Measurements from ENCODE around the gene HBQ1.
"Not testable (repeated sequence)": the region's sequence is repeated elsewhere in the genome, so short reads cannot be mapped to it uniquely, and the experiment has no call there.

HBQ1 gene

DNA sequence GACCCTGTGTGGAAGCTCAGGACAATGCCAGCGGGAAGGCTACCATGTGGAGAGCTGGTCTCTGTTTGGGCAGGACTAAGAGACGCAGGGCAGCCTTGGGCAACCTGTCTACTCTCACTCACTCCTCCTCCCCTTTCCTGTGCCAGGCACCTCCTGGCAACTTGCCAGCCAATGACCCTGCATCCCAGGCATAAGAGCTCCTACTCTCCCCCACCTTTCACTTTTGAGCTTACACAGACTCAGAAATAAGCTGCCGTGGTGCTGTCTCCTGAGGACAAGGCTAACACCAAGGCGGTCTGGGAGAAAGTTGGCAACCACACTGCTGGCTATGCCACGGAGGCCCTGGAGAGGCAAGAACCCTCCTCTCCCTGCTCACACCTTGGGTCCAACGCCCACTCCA is 11.8 kb upstream of the HBQ1 start:
- TF ChIP-seq POLR2AphosphoS5 (IDR thresholded peaks at IDR 0.05; ENCODE audit: low read depth, low read length) (no peak), TAF1 (IDR thresholded peaks at IDR 0.05; ENCODE audit: low read depth, low read length) (no peak), SPI1 (IDR thresholded peaks at IDR 0.05; ENCODE audit: low read depth, low read length) (no peak), POLR2A (IDR thresholded peaks at IDR 0.05; ENCODE audit: low read depth, low read length) (no peak), PAX5 (IDR thresholded peaks at IDR 0.05; ENCODE audit: insufficient read depth, low read length, severe bottlenecking) (no peak), POU2F2 (IDR thresholded peaks at IDR 0.05; ENCODE audit: low read depth, low read length) (no peak)
- DNase-seq (ENCODE audit: insufficient read length, low spot score) (no peak), FAIRE-seq (no peak)

DNA sequence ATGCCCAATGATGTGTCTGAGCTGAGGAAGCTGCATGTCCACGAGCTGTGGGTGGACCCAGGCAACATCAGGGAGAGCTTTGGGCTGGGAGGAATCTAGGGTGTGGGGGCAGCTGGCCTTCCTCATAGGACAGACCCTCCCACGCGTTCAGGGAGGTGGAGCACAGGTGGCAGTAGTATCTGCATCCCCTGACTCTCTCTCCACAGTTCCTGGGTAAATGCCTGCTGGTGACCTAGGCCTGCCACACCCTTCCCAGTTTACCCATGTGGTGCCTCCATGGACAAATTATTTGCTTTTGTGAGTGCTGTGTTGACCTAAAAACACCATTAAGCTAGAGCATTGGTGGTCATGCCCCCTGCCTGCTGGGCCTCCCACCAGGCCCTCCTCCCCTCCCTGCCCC is 11.2 kb upstream of the HBQ1 start:
- FAIRE-seq (no peak), DNase-seq (ENCODE audit: insufficient read length, low spot score) (no peak)

DNA sequence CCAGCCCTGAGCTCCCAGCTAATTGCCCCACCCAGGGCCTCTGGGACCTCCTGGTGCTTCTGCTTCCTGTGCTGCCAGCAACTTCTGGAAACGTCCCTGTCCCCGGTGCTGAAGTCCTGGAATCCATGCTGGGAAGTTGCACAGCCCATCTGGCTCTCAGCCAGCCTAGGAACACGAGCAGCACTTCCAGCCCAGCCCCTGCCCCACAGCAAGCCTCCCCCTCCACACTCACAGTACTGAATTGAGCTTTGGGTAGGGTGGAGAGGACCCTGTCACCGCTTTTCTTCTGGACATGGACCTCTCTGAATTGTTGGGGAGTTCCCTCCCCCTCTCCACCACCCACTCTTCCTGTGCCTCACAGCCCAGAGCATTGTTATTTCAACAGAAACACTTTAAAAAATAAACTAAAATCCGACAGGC is 10.2 kb upstream of the HBQ1 start:
- not testable (repeated sequence) for FAIRE-seq

More for the DNA sequence above, 11.2 kb upstream of the HBQ1 start:
- TF ChIP-seq TAF1 (IDR thresholded peaks at IDR 0.05; ENCODE audit: low read depth, low read length) (no peak), POLR2AphosphoS5 (IDR thresholded peaks at IDR 0.05; ENCODE audit: low read depth, low read length) (no peak), PAX5 (IDR thresholded peaks at IDR 0.05; ENCODE audit: insufficient read depth, low read length, severe bottlenecking) (no peak), POU2F2 (IDR thresholded peaks at IDR 0.05; ENCODE audit: low read depth, low read length) (no peak), SPI1 (IDR thresholded peaks at IDR 0.05; ENCODE audit: low read depth, low read length) (no peak), POLR2A (IDR thresholded peaks at IDR 0.05; ENCODE audit: low read depth, low read length) (no peak)

DNA sequence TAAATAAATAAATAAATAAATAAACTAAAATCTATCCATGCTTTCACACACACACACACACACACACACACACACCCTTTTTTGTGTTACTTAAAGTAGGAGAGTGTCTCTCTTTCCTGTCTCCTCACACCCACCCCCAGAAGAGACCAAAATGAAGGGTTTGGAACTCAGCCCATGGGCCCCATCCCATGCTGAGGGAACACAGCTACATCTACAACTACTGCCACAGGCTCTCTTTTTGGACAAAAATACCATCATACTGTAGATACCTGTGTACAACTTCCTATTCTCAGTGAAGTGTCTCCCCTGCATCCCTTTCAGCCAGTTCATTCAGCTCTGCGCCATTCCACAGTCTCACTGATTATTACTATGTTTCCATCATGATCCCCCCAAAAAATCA is 9.5 kb upstream of the HBQ1 start:
- DNase-seq (ENCODE audit: insufficient read length, low spot score) = no peak
- no peak for FAIRE-seq
- TF ChIP-seq POLR2A (IDR thresholded peaks at IDR 0.05; ENCODE audit: low read depth, low read length) = no peak
- TF ChIP-seq TAF1 (IDR thresholded peaks at IDR 0.05; ENCODE audit: low read depth, low read length) = no peak
- no peak for TF ChIP-seq POLR2AphosphoS5 (IDR thresholded peaks at IDR 0.05; ENCODE audit: low read depth, low read length)
- no peak for TF ChIP-seq POU2F2 (IDR thresholded peaks at IDR 0.05; ENCODE audit: low read depth, low read length)
- TF ChIP-seq PAX5 (IDR thresholded peaks at IDR 0.05; ENCODE audit: insufficient read depth, low read length, severe bottlenecking) = no peak
- no peak for TF ChIP-seq SPI1 (IDR thresholded peaks at IDR 0.05; ENCODE audit: low read depth, low read length)

More for the DNA sequence above, 10.2 kb upstream of the HBQ1 start:
- DNase-seq (ENCODE audit: insufficient read length, low spot score) = not testable (repeated sequence)

DNA sequence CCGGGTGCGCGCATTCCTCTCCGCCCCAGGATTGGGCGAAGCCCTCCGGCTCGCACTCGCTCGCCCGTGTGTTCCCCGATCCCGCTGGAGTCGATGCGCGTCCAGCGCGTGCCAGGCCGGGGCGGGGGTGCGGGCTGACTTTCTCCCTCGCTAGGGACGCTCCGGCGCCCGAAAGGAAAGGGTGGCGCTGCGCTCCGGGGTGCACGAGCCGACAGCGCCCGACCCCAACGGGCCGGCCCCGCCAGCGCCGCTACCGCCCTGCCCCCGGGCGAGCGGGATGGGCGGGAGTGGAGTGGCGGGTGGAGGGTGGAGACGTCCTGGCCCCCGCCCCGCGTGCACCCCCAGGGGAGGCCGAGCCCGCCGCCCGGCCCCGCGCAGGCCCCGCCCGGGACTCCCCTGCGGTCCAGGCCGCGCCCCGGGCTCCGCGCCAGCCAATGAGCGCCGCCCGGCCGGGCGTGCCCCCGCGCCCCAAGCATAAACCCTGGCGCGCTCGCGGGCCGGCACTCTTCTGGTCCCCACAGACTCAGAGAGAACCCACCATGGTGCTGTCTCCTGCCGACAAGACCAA is 7.8 kb upstream of the HBQ1 start, which contains the start of gene HBA2:
HBA2 (plus strand) TSS at position 503 of the 568 bp plus-strand sequence; CDS start at position 540, 37 bp downstream.
- not testable (repeated sequence) for DNase-seq (ENCODE audit: insufficient read length, low spot score); FAIRE-seq

DNA sequence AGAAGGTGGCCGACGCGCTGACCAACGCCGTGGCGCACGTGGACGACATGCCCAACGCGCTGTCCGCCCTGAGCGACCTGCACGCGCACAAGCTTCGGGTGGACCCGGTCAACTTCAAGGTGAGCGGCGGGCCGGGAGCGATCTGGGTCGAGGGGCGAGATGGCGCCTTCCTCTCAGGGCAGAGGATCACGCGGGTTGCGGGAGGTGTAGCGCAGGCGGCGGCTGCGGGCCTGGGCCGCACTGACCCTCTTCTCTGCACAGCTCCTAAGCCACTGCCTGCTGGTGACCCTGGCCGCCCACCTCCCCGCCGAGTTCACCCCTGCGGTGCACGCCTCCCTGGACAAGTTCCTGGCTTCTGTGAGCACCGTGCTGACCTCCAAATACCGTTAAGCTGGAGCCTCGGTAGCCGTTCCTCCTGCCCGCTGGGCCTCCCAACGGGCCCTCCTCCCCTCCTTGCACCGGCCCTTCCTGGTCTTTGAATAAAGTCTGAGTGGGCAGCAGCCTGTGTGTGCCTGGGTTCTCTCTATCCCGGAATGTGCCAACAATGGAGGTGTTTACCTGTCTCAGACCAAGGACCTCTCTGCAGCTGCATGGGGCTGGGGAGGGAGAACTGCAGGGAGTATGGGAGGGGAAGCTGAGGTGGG is 6.9 kb upstream of the HBQ1 start:
- not testable (repeated sequence) for FAIRE-seq; DNase-seq (ENCODE audit: insufficient read length, low spot score)

DNA sequence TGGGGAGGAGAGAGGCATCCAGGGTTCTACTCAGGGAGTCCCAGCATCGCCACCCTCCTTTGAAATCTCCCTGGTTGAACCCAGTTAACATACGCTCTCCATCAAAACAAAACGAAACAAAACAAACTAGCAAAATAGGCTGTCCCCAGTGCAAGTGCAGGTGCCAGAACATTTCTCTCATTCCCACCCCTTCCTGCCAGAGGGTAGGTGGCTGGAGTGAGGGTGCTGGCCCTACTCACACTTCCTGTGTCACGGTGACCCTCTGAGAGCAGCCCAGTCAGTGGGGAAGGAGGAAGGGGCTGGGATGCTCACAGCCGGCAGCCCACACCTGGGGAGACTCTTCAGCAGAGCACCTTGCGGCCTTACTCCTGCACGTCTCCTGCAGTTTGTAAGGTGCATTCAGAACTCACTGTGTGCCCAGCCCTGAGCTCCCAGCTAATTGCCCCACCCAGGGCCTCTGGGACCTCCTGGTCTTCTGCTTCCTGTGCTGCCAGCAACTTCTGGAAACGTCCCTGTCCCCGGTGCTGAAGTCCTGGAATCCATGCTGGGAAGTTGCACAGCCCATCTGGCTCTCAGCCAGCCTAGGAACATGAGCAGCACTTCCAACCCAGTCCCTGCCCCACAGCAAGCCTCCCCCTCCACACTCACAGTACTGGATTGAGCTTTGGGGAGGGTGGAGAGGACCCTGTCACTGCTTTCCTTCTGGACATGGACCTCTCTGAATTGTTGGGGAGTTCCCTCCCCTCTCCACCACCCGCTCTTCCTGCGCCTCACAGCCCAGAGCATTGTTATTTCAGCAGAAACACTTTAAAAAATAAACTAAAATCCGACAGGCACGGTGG is 6.1 kb upstream of the HBQ1 start:
- FAIRE-seq; DNase-seq (ENCODE audit: insufficient read length, low spot score): not testable (repeated sequence)

DNA sequence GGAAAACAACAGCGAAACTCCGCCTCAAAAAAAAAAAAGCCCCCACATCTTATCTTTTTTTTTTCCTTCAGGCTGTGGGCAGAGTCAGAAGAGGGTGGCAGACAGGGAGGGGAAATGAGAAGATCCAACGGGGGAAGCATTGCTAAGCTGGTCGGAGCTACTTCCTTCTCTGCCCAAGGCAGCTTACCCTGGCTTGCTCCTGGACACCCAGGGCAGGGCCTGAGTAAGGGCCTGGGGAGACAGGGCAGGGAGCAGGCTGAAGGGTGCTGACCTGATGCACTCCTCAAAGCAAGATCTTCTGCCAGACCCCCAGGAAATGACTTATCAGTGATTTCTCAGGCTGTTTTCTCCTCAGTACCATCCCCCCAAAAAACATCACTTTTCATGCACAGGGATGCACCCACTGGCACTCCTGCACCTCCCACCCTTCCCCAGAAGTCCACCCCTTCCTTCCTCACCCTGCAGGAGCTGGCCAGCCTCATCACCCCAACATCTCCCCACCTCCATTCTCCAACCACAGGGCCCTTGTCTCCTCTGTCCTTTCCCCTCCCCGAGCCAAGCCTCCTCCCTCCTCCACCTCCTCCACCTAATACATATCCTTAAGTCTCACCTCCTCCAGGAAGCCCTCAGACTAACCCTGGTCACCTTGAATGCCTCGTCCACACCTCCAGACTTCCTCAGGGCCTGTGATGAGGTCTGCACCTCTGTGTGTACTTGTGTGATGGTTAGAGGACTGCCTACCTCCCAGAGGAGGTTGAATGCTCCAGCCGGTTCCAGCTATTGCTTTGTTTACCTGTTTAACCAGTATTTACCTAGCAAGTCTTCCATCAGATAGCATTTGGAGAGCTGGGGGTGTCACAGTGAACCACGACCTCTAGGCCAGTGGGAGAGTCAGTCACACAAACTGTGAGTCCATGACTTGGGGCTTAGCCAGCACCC is 5.0 kb upstream of the HBQ1 start:
- TF ChIP-seq TAF1 (IDR thresholded peaks at IDR 0.05; ENCODE audit: low read depth, low read length) (no peak), POLR2A (IDR thresholded peaks at IDR 0.05; ENCODE audit: low read depth, low read length) (no peak), POLR2AphosphoS5 (IDR thresholded peaks at IDR 0.05; ENCODE audit: low read depth, low read length) (no peak), SPI1 (IDR thresholded peaks at IDR 0.05; ENCODE audit: low read depth, low read length) (no peak), POU2F2 (IDR thresholded peaks at IDR 0.05; ENCODE audit: low read depth, low read length) (no peak), PAX5 (IDR thresholded peaks at IDR 0.05; ENCODE audit: insufficient read depth, low read length, severe bottlenecking) (no peak)
- FAIRE-seq (no peak), DNase-seq (ENCODE audit: insufficient read length, low spot score) (no peak)

DNA sequence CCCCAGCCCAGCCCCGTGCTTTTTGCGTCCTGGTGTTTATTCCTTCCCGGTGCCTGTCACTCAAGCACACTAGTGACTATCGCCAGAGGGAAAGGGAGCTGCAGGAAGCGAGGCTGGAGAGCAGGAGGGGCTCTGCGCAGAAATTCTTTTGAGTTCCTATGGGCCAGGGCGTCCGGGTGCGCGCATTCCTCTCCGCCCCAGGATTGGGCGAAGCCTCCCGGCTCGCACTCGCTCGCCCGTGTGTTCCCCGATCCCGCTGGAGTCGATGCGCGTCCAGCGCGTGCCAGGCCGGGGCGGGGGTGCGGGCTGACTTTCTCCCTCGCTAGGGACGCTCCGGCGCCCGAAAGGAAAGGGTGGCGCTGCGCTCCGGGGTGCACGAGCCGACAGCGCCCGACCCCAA is 4.3 kb upstream of the HBQ1 start:
- FAIRE-seq; DNase-seq (ENCODE audit: insufficient read length, low spot score): not testable (repeated sequence)

DNA sequence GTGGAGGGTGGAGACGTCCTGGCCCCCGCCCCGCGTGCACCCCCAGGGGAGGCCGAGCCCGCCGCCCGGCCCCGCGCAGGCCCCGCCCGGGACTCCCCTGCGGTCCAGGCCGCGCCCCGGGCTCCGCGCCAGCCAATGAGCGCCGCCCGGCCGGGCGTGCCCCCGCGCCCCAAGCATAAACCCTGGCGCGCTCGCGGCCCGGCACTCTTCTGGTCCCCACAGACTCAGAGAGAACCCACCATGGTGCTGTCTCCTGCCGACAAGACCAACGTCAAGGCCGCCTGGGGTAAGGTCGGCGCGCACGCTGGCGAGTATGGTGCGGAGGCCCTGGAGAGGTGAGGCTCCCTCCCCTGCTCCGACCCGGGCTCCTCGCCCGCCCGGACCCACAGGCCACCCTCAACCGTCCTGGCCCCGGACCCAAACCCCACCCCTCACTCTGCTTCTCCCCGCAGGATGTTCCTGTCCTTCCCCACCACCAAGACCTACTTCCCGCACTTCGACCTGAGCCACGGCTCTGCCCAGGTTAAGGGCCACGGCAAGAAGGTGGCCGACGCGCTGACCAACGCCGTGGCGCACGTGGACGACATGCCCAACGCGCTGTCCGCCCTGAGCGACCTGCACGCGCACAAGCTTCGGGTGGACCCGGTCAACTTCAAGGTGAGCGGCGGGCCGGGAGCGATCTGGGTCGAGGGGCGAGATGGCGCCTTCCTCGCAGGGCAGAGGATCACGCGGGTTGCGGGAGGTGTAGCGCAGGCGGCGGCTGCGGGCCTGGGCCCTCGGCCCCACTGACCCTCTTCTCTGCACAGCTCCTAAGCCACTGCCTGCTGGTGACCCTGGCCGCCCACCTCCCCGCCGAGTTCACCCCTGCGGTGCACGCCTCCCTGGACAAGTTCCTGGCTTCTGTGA is 3.5 kb upstream of the HBQ1 start, which contains the start of gene HBA1:
HBA1 (plus strand) TSS at position 204 of the 906 bp plus-strand sequence; CDS start at position 241, 37 bp downstream.
- not testable (repeated sequence) for FAIRE-seq; DNase-seq (ENCODE audit: insufficient read length, low spot score)
